HEK293T (cell line): ENCODE data around the gene COL24A1.

ENCODE experiments used
- BHLHE40 ChIP-seq: fragments of 450-650 bp; IDR thresholded peaks from 2 replicates; pipeline ENCODE4 v1.6.1; 2016; ENCODE audit warnings: mild to moderate bottlenecking, moderate library complexity, borderline replicate concordance
- ELF4 ChIP-seq: fragments of 450-650 bp; IDR thresholded peaks from 2 replicates; pipeline ENCODE4 v1.6.1; 2017; ENCODE audit warnings: antibody characterized with exemption
- FOXA1 ChIP-seq: fragments of 450-650 bp; IDR thresholded peaks from 2 replicates; pipeline ENCODE4 v1.6.1; 2016; ENCODE audit warnings: mild to moderate bottlenecking
- SUZ12 ChIP-seq: fragments of 450-650 bp; IDR thresholded peaks from 2 replicates; pipeline ENCODE4 v1.6.1; 2016; ENCODE audit warnings: mild to moderate bottlenecking

DNA sequence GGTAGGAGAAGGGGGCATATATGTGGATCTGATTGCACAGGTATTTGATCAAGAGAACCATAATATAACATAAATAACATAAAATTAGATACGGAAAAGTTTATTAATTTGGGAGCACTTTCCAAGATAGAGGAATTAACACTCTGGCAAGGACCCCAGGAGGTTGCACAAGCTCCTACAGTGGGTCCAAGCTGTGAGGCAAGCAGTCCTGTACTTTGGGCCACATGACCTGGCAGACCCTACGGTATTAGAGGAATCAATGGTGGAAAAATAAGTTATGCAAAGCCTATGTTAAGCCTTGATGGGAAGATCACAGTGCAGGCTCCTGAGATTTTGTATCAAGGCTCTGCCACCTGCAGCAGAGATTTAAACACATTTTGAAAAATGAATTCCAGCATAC is 220.1 kb downstream of the COL24A1 start:
- no peak for TF ChIP-seq SUZ12
- TF ChIP-seq ELF4: no peak
- no peak for TF ChIP-seq FOXA1
- no peak for TF ChIP-seq BHLHE40
